B cell (primary cell): ENCODE results near the gene GPX3.

ENCODE experiments used
- CTCF ChIP-seq: fragments of 200-600 bp; IDR thresholded peaks from one replicate; pipeline ENCODE4 v1.8.0; 2022; ENCODE audit warnings: antibody characterized with exemption, mild to moderate bottlenecking
- EZH2 ChIP-seq: IDR thresholded peaks from 2 replicates; pipeline ENCODE4 v1.6.1; 2012; ENCODE audit warnings: borderline replicate concordance, low read depth, mild to moderate bottlenecking, moderate library complexity, low read length; ENCODE audit not compliant: insufficient read depth, poor library complexity, severe bottlenecking

DNA sequence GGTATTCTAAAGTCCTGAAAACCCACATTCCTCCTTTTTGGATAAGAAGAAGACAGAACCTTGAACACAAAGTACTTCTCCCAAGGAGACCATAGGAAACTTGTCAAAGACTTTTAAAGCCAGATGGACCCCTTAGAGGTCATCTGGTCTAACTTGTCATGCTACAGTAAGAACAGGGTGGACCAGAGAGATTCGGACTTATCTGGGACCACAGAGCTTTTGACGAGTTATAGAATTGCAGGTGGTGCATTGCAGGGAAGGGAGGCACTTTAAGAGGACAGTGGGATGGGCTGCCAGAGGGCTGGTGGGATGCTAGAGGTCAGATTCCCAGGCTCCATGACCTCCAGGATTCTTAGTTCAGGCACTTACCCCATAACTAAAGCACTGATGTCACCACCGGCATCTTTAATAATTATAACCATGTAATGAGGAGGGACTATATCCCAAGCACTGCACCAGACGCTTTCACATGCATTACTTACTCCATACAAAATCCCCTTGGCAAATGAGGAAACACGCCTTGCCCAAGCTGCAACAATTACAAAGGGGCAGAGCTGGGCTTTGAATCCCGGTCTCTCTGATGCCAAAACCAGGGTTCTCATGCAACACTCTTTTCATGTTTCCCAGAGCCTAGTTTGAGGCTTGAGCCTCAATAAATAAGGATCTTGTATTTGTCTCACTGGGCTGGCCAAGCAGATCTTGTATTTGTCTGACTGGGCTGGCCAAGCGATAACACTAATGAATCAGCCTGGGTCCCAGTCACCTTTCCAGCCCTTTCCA is 12.8 kb upstream of the GPX3 start:
- TF ChIP-seq CTCF = no peak
- no peak for TF ChIP-seq EZH2
